Endothelial cell of umbilical vein (primary cell): Measurements from ENCODE around the gene KIR2DL1.

ENCODE experiments used
- EZH2 ChIP-seq: IDR thresholded peaks from 2 replicates; pipeline ENCODE4 v1.6.1; 2012; ENCODE audit warnings: borderline replicate concordance, low read depth, mild to moderate bottlenecking, moderate library complexity, low read length, inconsistent platforms; ENCODE audit not compliant: severe bottlenecking
- FOS ChIP-seq: IDR thresholded peaks from 2 replicates; pipeline ENCODE4 v1.6.1; 2011; ENCODE audit warnings: mild to moderate bottlenecking, low read length, moderate library complexity, borderline replicate concordance; ENCODE audit not compliant: insufficient read depth
- GATA2 ChIP-seq: IDR thresholded peaks from 2 replicates; pipeline ENCODE4 v1.7.0; 2011; ENCODE audit warnings: low read depth, mild to moderate bottlenecking, moderate library complexity, mixed read lengths, low read length; ENCODE audit not compliant: insufficient read length, insufficient read depth
- POLR2A ChIP-seq: IDR thresholded peaks from 2 replicates; pipeline ENCODE4 v1.6.1; 2012; ENCODE audit warnings: low read depth, mild to moderate bottlenecking, control low read depth, low read length
- POLR2AphosphoS5 ChIP-seq: IDR thresholded peaks from 2 replicates; pipeline ENCODE4 v1.6.1; 2012; ENCODE audit warnings: low read depth, mild to moderate bottlenecking, control low read depth, low read length, moderate library complexity; ENCODE audit not compliant: insufficient read depth
- TF ChIP-seq, protein P1 (sequence below), 2 donors: IDR thresholded peaks; 1 replicate in 1 of 2; 2 replicates in 1 of 2; pipeline ENCODE4 v1.5.1; 2011; ENCODE audit warnings: low read length in 2 of 2, mild to moderate bottlenecking in 2 of 2, moderate library complexity in 2 of 2, control low read depth in 1 of 2, inconsistent platforms in 1 of 2, low read depth in 1 of 2; ENCODE audit not compliant: insufficient read depth in 1 of 2; ENCODE audit errors: extremely low read depth in 1 of 2
- TF ChIP-seq, protein P2 (sequence below): IDR thresholded peaks from 2 replicates; pipeline ENCODE4 v1.6.1; 2011; ENCODE audit not compliant: insufficient read depth, insufficient read length

DNA sequence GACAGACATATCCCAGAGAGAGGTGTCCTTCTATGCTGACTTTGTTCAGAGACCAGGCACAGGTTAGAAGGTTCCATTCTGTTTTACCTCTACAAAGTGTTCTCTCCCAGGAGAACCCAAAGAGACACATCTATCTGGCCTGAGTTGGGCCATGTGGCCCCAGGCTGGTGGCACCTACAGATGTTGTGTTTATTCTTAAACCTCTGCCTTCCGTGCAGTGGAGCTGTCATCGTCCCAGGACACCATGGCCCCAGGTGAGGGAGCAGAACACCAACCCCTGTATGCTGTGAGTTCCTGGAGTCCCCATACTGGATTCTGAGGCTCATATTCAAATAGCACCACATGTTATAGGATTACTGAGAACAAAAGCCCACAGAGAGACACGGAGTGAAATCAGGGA, 41.4 kb upstream of the KIR2DL1 start:
- TF ChIP-seq, protein P1, sequence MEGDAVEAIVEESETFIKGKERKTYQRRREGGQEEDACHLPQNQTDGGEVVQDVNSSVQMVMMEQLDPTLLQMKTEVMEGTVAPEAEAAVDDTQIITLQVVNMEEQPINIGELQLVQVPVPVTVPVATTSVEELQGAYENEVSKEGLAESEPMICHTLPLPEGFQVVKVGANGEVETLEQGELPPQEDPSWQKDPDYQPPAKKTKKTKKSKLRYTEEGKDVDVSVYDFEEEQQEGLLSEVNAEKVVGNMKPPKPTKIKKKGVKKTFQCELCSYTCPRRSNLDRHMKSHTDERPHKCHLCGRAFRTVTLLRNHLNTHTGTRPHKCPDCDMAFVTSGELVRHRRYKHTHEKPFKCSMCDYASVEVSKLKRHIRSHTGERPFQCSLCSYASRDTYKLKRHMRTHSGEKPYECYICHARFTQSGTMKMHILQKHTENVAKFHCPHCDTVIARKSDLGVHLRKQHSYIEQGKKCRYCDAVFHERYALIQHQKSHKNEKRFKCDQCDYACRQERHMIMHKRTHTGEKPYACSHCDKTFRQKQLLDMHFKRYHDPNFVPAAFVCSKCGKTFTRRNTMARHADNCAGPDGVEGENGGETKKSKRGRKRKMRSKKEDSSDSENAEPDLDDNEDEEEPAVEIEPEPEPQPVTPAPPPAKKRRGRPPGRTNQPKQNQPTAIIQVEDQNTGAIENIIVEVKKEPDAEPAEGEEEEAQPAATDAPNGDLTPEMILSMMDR (IDR thresholded peaks at IDR 0.05; ENCODE audit: extremely low read depth in 1 of 2, insufficient read depth in 1 of 2, low read depth in 1 of 2, low read length in 2 of 2) = no peak
- TF ChIP-seq POLR2A (no peak), POLR2AphosphoS5 (no peak), GATA2 (no peak), EZH2 (no peak), FOS (no peak)
- TF ChIP-seq, protein P2, sequence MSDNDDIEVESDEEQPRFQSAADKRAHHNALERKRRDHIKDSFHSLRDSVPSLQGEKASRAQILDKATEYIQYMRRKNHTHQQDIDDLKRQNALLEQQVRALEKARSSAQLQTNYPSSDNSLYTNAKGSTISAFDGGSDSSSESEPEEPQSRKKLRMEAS = no peak
